H9 (cell line): ENCODE measurements around the gene CDC27. TPM values are rescaled to one million over a fixed set of nuclear protein-coding genes. Genes with fewer than 3 reads are reported as not detected.

Experiments used
- DNase-seq: peaks from one replicate; pipeline ENCODE4 v3.0.0-alpha.2; 2017
- H2AFZ ChIP-seq: one replicate; pipeline ENCODE4 v1.6.1; 2013; ENCODE audit warnings: mild to moderate bottlenecking, low read length, control low read depth, moderate library complexity
- H2AK5ac ChIP-seq: 2 replicates; pipeline ENCODE4 v1.6.1; 2013; ENCODE audit warnings: low read length, control low read depth, mixed read lengths; ENCODE audit not compliant: insufficient read length
- H2BK120ac ChIP-seq: one replicate; pipeline ENCODE4 v1.6.1; 2013; ENCODE audit warnings: low read depth, mild to moderate bottlenecking, low read length, control low read depth, inconsistent platforms; ENCODE audit not compliant: poor library complexity, severe bottlenecking
- H2BK12ac ChIP-seq: 2 replicates; pipeline ENCODE4 v1.6.1; 2013; ENCODE audit warnings: low read length, control low read depth, mixed read lengths, low read depth; ENCODE audit not compliant: insufficient read length
- H2BK15ac ChIP-seq: 2 replicates; pipeline ENCODE4 v1.6.1; 2013; ENCODE audit warnings: low read depth, low read length, control low read depth
- H2BK20ac ChIP-seq: one replicate; pipeline ENCODE4 v1.6.1; 2013; ENCODE audit warnings: low read depth, mild to moderate bottlenecking, low read length, control low read depth, inconsistent platforms; ENCODE audit not compliant: poor library complexity, severe bottlenecking
- H2BK5ac ChIP-seq: 2 replicates; pipeline ENCODE4 v1.6.1; 2013; ENCODE audit warnings: low read length, control low read depth, mixed read lengths; ENCODE audit not compliant: insufficient read length
- H3K14ac ChIP-seq: 2 replicates; pipeline ENCODE4 v1.6.1; 2013; ENCODE audit warnings: low read length, control low read depth; ENCODE audit not compliant: insufficient read depth
- H3K18ac ChIP-seq: 2 replicates; pipeline ENCODE4 v1.6.1; 2013; ENCODE audit warnings: low read depth, mild to moderate bottlenecking, mixed read lengths, low read length, control low read depth; ENCODE audit not compliant: insufficient read length
- H3K23ac ChIP-seq: 2 replicates; pipeline ENCODE4 v1.6.1; 2013; ENCODE audit warnings: low read length, control low read depth, mixed read lengths, low read depth; ENCODE audit not compliant: insufficient read length
- H3K23me2 ChIP-seq: 2 replicates; pipeline ENCODE4 v1.6.1; 2013; ENCODE audit warnings: low read depth, mild to moderate bottlenecking, mixed read lengths, low read length, control low read depth; ENCODE audit not compliant: insufficient read length, poor library complexity, severe bottlenecking
- H3K27ac ChIP-seq: 2 replicates; pipeline ENCODE4 v1.5.1; 2013; ENCODE audit warnings: low read length, control low read depth, mixed read lengths, low read depth; ENCODE audit not compliant: insufficient read length
- H3K27me3 ChIP-seq: 2 replicates; pipeline ENCODE4 v1.6.1; 2013; ENCODE audit warnings: low read length, control low read depth, inconsistent platforms; ENCODE audit not compliant: insufficient read depth
- H3K4ac ChIP-seq: 2 replicates; pipeline ENCODE4 v1.6.1; 2013; ENCODE audit warnings: low read depth, mild to moderate bottlenecking, control low read depth, inconsistent platforms, low read length, moderate library complexity
- H3K4me1 ChIP-seq: 2 replicates; pipeline ENCODE4 v1.6.1; 2013; ENCODE audit warnings: low read length, control low read depth, inconsistent platforms; ENCODE audit not compliant: insufficient read depth
- H3K4me2 ChIP-seq: 2 replicates; pipeline ENCODE4 v1.6.1; 2013; ENCODE audit warnings: low read length, control low read depth, mixed read lengths; ENCODE audit not compliant: insufficient read length, insufficient read depth
- H3K56ac ChIP-seq: 2 replicates; pipeline ENCODE4 v1.6.1; 2013; ENCODE audit warnings: low read depth, mild to moderate bottlenecking, mixed read lengths, low read length, control low read depth; ENCODE audit not compliant: insufficient read length
- H3K79me1 ChIP-seq: 2 replicates; pipeline ENCODE4 v1.6.1; 2013; ENCODE audit warnings: low read depth, mild to moderate bottlenecking, moderate library complexity, low read length, control low read depth, inconsistent platforms; ENCODE audit not compliant: insufficient read depth, poor library complexity, severe bottlenecking
- H3K79me2 ChIP-seq: 2 replicates; pipeline ENCODE4 v1.6.1; 2013; ENCODE audit warnings: low read length, control low read depth, inconsistent platforms; ENCODE audit not compliant: insufficient read depth
- H3K9ac ChIP-seq: 2 replicates; pipeline ENCODE4 v1.6.1; 2013; ENCODE audit warnings: low read length, control low read depth, mixed read lengths; ENCODE audit not compliant: insufficient read length; ENCODE audit errors: extremely low read depth
- H3K9me3 ChIP-seq: one replicate; pipeline ENCODE4 v1.6.1; 2013; ENCODE audit warnings: low read depth, low read length, inconsistent platforms; ENCODE audit not compliant: control insufficient read depth
- H3T11ph ChIP-seq: one replicate; pipeline ENCODE4 v1.6.1; 2013; ENCODE audit warnings: mild to moderate bottlenecking, low read length, control low read depth, inconsistent platforms
- H4K20me1 ChIP-seq: one replicate; pipeline ENCODE4 v1.6.1; 2013; ENCODE audit not compliant: control insufficient read depth, insufficient read length, insufficient read depth
- H4K5ac ChIP-seq: 2 replicates; pipeline ENCODE4 v1.6.1; 2013; ENCODE audit warnings: low read depth, mild to moderate bottlenecking, mixed read lengths, low read length, control low read depth; ENCODE audit not compliant: insufficient read length
- H4K8ac ChIP-seq: replicated peaks from 2 replicates; pipeline ENCODE4 v1.6.1; 2013; ENCODE audit warnings: low read length, control low read depth, mixed read lengths, low read depth; ENCODE audit not compliant: insufficient read length
- H4K91ac ChIP-seq: 2 replicates; pipeline ENCODE4 v1.6.1; 2013; ENCODE audit warnings: low read depth, mild to moderate bottlenecking, moderate library complexity, mixed read lengths, low read length, control low read depth; ENCODE audit not compliant: insufficient read length
- H3K27ac Mint-ChIP-seq, 3 experiments: 2 replicates in 2 of 3; 3 replicates in 1 of 3; pipeline ENCODE4 v1.8.0; 2020 to 2021; ENCODE audit warnings: mixed read lengths in 3 of 3, mild to moderate bottlenecking in 1 of 3, moderate library complexity in 1 of 3
- H3K27me3 Mint-ChIP-seq: 2 replicates; pipeline ENCODE4 v1.8.0; 2021; ENCODE audit warnings: low read depth, mild to moderate bottlenecking, moderate library complexity, mixed read lengths
- H3K36me3 Mint-ChIP-seq, 3 experiments: 2 replicates in 2 of 3; 3 replicates in 1 of 3; pipeline ENCODE4 v1.8.0; 2020 to 2021; ENCODE audit warnings: low read depth in 3 of 3, mixed read lengths in 3 of 3; ENCODE audit not compliant: insufficient read depth in 1 of 3
- H3K4me1 Mint-ChIP-seq, 2 experiments: 2 replicates each; pipeline ENCODE4 v1.8.0; 2020; ENCODE audit warnings: mixed read lengths in 2 of 2
- H3K4me3 Mint-ChIP-seq, 2 experiments: 2 replicates in 1 of 2; 3 replicates in 1 of 2; pipeline ENCODE4 v1.8.0; 2020 to 2021; ENCODE audit warnings: mild to moderate bottlenecking in 2 of 2, mixed read lengths in 2 of 2, moderate library complexity in 1 of 2
- H3K9me3 Mint-ChIP-seq, 2 experiments: 2 replicates in 1 of 2; 3 replicates in 1 of 2; pipeline ENCODE4 v1.8.0; 2020; ENCODE audit warnings: mild to moderate bottlenecking in 2 of 2, mixed read lengths in 2 of 2, moderate library complexity in 1 of 2
- WGBS: extraction: QIAGEN DNeasy Blood & Tissue Kit; methylation state at CpG from one replicate; pipeline ENCODE4 v1.1.7; 2013; ENCODE audit warnings: missing lambda C conversion rate, low lambda C conversion rate, mixed read lengths; ENCODE audit not compliant: insufficient read length; ENCODE audit errors: extremely low coverage; 5-methylcytosine and 5-hydroxymethylcytosine counted together
- total RNA-seq: library from RNA; stranded (reverse); gene quantifications from 2 replicates; pipeline ENCODE4 v1.2.1, GENCODE V29; 2021
- TF ChIP-seq, protein P1 (sequence below): fragments of 200-600 bp; sonication (generic); conservative IDR thresholded peaks from 3 replicates; pipeline ENCODE4 v1.8.0; 2021; ENCODE audit warnings: antibody characterized with exemption, mild to moderate bottlenecking

Gene CDC27
- total RNA-seq, 1 experiment from 2014 or later = 82.5 TPM

DNA sequence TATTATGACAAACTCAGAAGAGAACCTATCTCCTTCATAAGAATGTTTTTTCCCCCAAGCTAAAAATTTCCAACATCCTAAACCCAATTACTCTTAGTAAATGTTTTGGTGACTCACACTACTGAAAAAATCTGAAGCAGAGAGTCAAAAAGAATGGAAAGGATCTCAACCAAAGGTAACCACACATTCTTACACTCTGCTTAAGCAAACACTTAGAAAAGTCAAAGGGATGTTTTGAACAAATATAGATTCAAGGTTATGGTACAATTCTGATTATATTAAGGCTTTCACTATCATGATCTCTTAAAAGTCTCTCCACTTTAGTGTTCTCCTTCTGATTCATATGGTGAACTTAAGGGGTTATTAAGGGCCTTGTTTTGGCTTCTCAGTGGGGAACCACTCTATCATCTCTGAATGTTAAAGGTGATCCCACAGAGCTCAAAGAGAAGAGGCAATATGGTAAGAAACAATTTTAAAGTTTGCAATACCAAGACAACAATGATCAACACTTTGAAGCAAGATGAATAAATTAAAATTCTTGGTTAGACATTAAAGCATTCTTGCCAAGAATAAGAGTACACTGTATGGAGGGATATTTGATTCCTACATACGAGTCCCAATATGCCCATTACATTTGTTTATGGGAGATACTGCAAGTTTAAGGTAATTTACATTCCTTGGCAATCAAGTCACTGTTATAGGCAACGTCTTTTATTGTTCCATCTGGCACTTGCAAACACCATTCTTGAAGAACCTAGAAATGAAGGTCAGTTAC is 69.2 kb downstream of the CDC27 start:
- peaks cover 3% of the 10 kb centered on the region for H4K20me1 ChIP-seq
- no peak overlapping the region for H2BK12ac ChIP-seq
- no peak overlapping the region for H3T11ph ChIP-seq
- no peak overlapping the region for H2BK20ac ChIP-seq
- H3K9ac ChIP-seq = no peak overlapping the region
- Mint-ChIP-seq H3K4me3 (no peak overlapping the region), H3K27ac (peak overlapping the region in 1 of 3 experiments; percentile 82; a peak in 2 of 7 replicates), H3K27me3 (no peaks in the 10 kb centered on the region), H3K4me1 (peaks cover 11 to 19% of the 10 kb centered on the region in 2 experiments), H3K9me3 (no peaks in the 10 kb centered on the region), H3K36me3 (peaks cover 5 to 37% (median 30%) of the 10 kb centered on the region in 3 experiments; a peak in 5 of 7 replicates)
- H2BK15ac ChIP-seq = no peak overlapping the region
- H3K9me3 ChIP-seq = no peaks in the 10 kb centered on the region
- no peak overlapping the region for H3K4me2 ChIP-seq
- H2AFZ ChIP-seq = no peak overlapping the region
- no CpG with 5 or more reads among the region's 2 CpGs for WGBS
- no peak overlapping the region for H3K14ac ChIP-seq
- H3K27me3 ChIP-seq = no peaks in the 10 kb centered on the region; the same call in 1 of the 2 replicates
- H3K79me1 ChIP-seq = no peaks in the 10 kb centered on the region
- TF ChIP-seq, protein P1, sequence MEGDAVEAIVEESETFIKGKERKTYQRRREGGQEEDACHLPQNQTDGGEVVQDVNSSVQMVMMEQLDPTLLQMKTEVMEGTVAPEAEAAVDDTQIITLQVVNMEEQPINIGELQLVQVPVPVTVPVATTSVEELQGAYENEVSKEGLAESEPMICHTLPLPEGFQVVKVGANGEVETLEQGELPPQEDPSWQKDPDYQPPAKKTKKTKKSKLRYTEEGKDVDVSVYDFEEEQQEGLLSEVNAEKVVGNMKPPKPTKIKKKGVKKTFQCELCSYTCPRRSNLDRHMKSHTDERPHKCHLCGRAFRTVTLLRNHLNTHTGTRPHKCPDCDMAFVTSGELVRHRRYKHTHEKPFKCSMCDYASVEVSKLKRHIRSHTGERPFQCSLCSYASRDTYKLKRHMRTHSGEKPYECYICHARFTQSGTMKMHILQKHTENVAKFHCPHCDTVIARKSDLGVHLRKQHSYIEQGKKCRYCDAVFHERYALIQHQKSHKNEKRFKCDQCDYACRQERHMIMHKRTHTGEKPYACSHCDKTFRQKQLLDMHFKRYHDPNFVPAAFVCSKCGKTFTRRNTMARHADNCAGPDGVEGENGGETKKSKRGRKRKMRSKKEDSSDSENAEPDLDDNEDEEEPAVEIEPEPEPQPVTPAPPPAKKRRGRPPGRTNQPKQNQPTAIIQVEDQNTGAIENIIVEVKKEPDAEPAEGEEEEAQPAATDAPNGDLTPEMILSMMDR = no peak
- H4K91ac ChIP-seq = no peak overlapping the region
- DNase-seq = no peak
- H2AK5ac ChIP-seq = no peak overlapping the region
- H3K27ac ChIP-seq = no peak overlapping the region
- H3K23me2 ChIP-seq = no peaks in the 10 kb centered on the region
- H3K4me1 ChIP-seq = no peaks in the 10 kb centered on the region
- no peak overlapping the region for H2BK5ac ChIP-seq
- H3K18ac ChIP-seq = no peak overlapping the region
- no peak overlapping the region for H4K5ac ChIP-seq
- no peak overlapping the region for H3K23ac ChIP-seq
- H3K56ac ChIP-seq = no peak overlapping the region
- no peak overlapping the region for H3K4ac ChIP-seq
- H3K79me2 ChIP-seq = no peaks in the 10 kb centered on the region
- H2BK120ac ChIP-seq = no peak overlapping the region
- H4K8ac ChIP-seq = no peak overlapping the region
